SJSA1 (cell line): Measurements from ENCODE around the gene EFNA4. TPM values are rescaled to one million over a fixed set of nuclear protein-coding genes. Genes with fewer than 3 reads are reported as not detected.
A peak's percentile ranks its signal among the peaks of the same experiment; 100 is the strongest.

ENCODE experiments used
- DNase-seq, 2 experiments: peaks; one replicate each; pipeline ENCODE4 v3.0.0-alpha.2; 2015 to 2020; ENCODE audit warnings: low spot score in 2 of 2, low read depth in 1 of 2
- H3K27ac ChIP-seq: fragments of 250-450 bp; sonication (Bioruptor Pico); 2 replicates; pipeline ENCODE4 v1.5.1; 2020; ENCODE audit warnings: mild to moderate bottlenecking, moderate library complexity
- H3K27me3 ChIP-seq: fragments of 250-450 bp; sonication (Bioruptor Pico); replicated peaks from 2 replicates; pipeline ENCODE4 v1.5.1; 2020; ENCODE audit warnings: mild to moderate bottlenecking, moderate library complexity
- H3K36me3 ChIP-seq: fragments of 250-450 bp; sonication (Bioruptor Pico); 2 replicates; pipeline ENCODE4 v1.5.1; 2020; ENCODE audit warnings: mild to moderate bottlenecking
- H3K4me1 ChIP-seq: fragments of 250-450 bp; sonication (Bioruptor Pico); replicated peaks from 2 replicates; pipeline ENCODE4 v1.6.1; 2021; ENCODE audit warnings: mild to moderate bottlenecking
- H3K4me3 ChIP-seq: fragments of 250-450 bp; sonication (Bioruptor Pico); 2 replicates; pipeline ENCODE4 v1.5.1; 2020; ENCODE audit warnings: mild to moderate bottlenecking
- H3K9me3 ChIP-seq: fragments of 250-450 bp; sonication (Bioruptor Pico); replicated peaks from 2 replicates; pipeline ENCODE4 v1.5.1; 2020; ENCODE audit warnings: mild to moderate bottlenecking
- total RNA-seq: library from RNA; depleted of rRNA; stranded (reverse); fragments of >200 nt; shearing (Covaris generic); gene quantifications from 2 replicates; pipeline ENCODE4 v1.2.3, GENCODE V29; 2014

EFNA4 gene
- total RNA-seq, 1 experiment from 2014 or later: 4.7 TPM

DNA sequence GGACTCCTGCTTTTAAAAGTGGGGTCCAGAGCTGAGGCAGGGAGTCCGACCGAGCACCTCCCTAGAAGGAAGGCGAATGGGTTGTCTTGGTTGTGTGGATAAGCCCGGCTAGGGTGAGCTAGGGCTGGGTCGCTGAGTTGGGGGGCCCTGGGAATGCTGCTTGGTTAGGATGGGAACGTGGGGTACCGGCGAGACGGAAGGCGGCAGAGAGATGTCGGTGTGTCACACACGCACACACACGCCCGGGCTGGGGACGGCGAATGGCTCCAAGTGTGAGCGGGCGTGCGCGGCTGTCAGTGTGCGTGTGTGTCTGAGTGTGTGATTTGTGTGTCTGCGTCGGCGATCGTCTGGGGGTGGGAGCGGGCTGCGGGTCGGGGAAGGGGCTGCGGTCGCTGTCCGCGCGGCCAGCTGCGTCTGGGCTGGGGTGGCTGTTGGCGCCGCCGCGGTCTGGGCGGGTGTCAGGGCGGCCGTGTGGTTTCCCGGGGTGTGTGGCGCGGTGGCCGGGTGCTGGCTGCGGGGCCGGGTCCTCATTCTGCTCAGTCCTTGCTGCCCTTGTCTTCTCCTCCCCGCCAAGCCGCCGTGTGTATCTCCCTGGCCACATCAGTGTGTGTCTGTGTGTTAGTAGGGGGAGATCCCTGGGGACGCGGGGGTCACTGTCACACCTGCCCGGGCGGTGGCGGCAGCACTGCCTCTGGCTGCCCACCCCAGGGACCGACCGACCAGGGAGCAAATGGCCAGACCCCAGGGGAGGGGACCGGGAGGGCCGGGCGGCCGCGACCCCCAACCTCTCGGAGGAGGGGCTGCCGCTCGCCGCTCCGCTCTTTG lies 16.2 kb downstream of the EFNA4 start:
- Histone ChIP-seq H3K4me1 (peaks cover 42% of the 10 kb centered on the region), H3K36me3 (no peaks in the 10 kb centered on the region), H3K27ac (no peak overlapping the region), H3K27me3 (peaks cover 68% of the 10 kb centered on the region), H3K4me3 (no peak overlapping the region), H3K9me3 (no peaks in the 10 kb centered on the region)
- no peak for DNase-seq

DNA sequence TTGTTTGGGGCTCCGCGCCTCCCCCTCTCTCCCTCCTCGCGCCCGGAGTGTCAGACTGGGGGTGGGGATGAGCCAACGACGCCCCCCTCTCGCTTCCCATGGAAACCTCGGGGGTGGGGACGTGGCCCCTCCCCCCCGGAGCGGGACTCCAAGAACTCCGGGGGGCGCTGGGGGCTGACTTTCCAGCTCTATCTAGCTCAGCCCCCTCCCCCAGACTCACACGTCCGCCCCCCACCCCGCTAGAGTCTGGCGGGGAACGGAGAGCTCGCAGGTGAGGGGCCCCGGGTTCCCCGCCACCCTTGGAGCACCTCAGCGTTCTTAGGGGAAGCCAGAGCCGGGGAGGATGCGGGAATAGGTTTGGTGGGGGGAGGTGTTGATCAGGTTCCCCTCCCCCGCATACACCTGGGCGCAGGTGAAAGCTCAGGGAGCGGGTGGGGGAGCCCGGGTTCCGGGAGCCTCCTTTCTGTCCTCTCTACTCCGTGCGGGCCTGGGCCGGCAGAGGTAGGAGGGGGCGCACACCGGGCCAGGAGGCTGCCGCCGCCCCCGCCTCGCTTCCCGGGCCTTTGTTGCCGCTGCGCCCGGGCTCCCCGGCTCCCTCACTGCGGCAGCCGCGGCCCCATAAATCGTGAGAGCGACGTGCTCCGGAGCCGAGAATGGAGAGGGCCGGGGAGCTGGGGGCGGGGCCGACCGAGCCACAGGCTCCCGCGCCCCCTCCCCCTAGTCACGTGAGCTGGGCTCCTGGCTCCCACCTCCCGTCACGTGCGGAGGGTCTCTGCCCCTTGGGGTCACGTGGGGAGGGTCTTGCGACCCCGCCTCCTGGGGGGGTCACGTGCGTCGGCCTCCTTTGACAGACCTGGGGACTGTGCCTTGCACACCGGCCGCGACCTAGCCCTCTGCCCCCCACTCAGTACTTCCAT lies 17.0 kb downstream of the EFNA4 start:
- DNase-seq: no peak
- H3K27ac ChIP-seq: no peak overlapping the region
- no peaks in the 10 kb centered on the region for H3K36me3 ChIP-seq
- no peak overlapping the region for H3K4me3 ChIP-seq
- H3K9me3 ChIP-seq: no peaks in the 10 kb centered on the region
- peaks cover 45% of the 10 kb centered on the region for H3K4me1 ChIP-seq
- H3K27me3 ChIP-seq: peaks cover 63% of the 10 kb centered on the region

DNA sequence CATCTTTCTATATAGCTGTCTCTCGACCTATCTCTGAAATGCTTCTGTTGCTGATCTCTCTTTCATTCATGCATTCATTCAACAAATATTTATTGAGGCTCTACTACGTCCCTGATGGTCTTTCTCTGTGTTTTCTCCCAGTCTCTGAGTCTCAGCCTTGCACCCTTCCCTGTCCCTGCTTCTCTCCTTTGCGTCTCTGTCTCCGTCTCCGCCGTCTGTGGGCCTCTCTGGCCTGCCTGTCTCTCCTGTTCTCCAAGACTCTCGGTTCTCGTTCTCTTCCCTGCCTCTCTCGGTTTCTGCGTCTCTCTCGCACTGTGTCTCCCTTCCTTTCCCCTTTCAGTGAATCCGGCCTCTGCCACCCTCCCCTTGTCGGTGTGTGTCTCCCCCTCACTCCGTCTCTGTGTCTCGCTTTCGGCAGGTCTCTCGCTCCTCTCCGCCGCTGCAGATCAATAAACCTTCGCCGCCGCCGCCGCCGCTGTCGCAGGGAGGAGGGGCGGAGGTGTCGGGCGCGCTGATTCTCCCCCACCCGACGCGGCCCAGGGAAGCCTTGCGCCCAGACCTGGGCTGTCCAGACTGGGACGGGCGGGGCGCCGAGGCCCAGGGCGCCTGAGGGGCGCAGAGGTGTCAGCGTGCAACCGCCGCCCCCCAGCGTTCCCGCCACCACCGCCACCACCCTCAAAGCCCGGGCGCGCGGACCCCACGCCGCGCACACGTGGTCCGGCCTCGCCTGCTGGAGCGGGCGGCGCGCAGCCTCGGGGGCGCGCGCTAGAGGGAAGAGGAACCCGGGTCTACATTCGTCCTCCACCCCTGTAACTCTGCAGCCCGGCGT lies 18.1 kb downstream of the EFNA4 start:
- DNase-seq: no peak
- no peak overlapping the region for H3K4me3 ChIP-seq

DNA sequence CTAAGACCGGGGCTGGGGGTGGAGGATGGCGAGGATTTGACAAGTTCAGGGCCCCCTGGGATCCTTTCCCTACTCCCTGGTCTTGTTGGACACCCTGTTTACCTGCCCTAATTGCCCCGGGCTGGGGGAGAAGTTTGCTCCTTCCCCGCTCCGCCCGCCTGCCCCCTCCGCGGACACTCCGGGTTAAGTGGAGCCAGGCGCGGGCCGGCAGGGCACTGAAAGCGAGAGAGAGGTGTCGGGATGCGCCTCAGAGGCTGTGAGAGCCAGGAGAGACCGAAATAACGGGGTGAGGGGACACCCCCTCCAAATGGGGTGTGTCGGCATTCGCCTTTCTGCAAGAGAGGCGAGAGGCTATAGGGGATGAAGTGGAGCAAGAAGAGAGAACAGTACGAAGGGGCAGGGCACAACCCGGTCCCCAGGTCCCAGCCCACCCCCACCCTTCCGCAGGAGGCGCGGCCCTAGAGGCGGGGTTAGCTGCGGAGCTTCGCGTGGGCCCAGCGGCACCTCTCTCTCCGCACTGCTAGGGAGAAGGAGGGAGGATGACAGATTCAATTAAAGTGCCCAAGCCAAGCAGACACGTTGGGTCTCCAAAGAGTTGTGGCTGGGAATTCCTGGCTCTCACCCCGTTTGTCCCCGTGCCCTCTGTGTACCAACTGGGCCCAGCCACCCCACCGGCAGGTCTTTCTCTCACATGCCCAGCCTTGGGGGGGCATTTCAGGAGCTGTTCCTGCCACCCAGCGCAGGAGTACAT lies 18.9 kb downstream of the EFNA4 start:
- H3K4me3 ChIP-seq: no peak overlapping the region
- DNase-seq: no peak
- H3K4me1 ChIP-seq: peaks cover 64% of the 10 kb centered on the region
- H3K27ac ChIP-seq: no peak overlapping the region
- peaks cover 61% of the 10 kb centered on the region for H3K27me3 ChIP-seq
- no peaks in the 10 kb centered on the region for H3K9me3 ChIP-seq
- H3K36me3 ChIP-seq: no peaks in the 10 kb centered on the region

More for the DNA sequence above, 18.1 kb downstream of the EFNA4 start:
- Histone ChIP-seq H3K36me3 (no peaks in the 10 kb centered on the region), H3K4me1 (peaks cover 56% of the 10 kb centered on the region), H3K9me3 (no peaks in the 10 kb centered on the region), H3K27ac (no peak overlapping the region), H3K27me3 (peaks cover 63% of the 10 kb centered on the region)

DNA sequence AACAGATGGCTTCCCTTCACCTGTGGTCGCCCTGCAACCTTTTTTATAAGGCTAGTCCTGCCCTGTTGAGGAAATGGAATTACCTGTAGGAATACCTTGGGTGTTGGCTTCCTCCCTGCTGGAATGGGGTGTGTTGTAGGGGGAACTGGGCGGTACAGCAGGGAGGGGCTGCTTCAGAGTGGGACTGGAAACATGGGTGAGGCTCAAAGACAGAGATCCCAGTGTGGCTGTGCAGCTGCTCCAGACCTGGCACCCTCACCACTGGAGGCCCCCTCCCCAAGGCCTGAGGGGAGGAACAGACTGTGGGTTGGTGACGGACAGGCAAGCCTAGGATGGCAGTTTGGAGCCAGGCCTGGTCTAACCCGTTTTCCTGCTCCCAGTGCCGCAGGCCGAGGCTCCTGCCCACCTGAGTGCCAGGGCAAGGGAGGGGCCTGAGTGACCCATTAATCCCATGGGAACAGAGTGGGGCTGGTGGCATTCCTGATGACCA lies 19.6 kb downstream of the EFNA4 start:
- peaks cover 60% of the 10 kb centered on the region for H3K27me3 ChIP-seq
- no peaks in the 10 kb centered on the region for H3K36me3 ChIP-seq
- H3K9me3 ChIP-seq: no peaks in the 10 kb centered on the region
- no peak overlapping the region for H3K27ac ChIP-seq
- no peak for DNase-seq
- H3K4me3 ChIP-seq: no peak overlapping the region
- H3K4me1 ChIP-seq: peaks cover 66% of the 10 kb centered on the region

DNA sequence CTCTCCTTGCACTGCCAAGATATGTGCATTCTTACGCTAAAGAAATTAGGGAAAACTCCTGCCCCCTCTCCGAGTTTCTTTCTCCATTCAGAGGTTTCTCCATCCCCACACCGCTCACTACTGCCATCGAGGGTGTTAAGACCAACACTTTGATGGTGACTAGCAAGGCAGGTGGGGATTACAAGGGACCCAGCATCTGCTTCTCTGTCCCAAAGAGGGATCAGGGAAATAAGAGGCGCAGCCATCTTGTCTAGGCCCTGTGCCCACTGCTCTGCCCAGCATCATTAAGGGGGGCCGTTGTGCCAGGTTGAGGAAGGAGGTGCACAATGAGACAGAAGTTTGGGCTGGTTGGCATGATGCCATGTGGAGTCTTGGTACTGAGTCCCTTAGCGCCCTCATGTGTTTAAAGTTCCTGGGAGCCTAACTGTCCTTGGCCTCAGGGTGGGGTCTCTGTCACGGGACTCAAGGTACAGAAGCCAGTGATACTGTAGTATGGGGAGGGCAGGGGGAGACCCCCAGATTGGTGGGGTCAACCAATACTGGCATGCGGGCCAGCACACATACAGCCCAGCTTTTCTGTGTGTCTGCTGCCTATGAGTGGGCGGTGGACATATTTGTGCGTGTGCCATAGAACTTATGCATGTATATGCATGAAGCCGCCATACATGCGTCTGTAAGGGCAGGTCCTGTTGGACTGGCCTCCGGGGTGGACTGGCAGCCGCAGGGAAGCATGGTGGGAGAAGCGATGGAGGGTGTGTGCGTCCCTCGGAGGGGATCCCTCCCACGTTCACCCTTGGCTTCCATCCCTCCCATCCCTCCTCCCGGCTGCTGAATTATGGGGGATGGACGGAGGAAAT lies 20.6 kb downstream of the EFNA4 start:
- Histone ChIP-seq H3K4me3 (peak overlapping the region; percentile 46), H3K4me1 (peaks cover 58% of the 10 kb centered on the region), H3K36me3 (no peaks in the 10 kb centered on the region), H3K27ac (no peak overlapping the region), H3K9me3 (no peaks in the 10 kb centered on the region), H3K27me3 (peaks cover 50% of the 10 kb centered on the region)
- no peak for DNase-seq

DNA sequence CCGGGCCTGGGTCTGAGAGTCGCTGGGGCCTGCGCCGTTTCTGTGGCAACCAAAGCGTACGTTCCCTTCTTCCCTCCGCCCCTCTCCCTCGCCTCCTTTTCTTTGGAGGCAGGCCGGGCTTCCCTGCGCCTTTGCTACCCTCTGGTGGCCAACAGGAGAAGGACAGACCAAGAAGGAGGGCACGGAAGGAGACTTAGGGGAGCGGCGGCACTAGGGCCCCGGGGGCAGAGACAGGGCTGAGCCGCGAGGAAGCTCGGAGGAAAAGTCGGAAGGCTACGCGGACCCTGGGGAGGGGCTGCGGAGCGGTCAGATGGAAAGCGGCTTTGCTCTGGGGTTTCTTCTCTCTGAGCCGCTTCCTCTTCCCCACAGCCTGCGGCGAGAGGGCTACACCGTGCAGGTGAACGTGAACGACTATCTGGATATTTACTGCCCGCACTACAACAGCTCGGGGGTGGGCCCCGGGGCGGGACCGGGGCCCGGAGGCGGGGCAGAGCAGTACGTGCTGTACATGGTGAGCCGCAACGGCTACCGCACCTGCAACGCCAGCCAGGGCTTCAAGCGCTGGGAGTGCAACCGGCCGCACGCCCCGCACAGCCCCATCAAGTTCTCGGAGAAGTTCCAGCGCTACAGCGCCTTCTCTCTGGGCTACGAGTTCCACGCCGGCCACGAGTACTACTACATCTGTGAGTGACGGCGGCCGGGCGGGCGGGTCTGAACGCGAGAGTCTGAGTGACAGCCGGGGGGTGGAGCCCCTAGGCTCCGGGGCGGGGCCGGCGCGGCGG lies 21.4 kb downstream of the EFNA4 start:
- no peaks in the 10 kb centered on the region for H3K9me3 ChIP-seq

DNA sequence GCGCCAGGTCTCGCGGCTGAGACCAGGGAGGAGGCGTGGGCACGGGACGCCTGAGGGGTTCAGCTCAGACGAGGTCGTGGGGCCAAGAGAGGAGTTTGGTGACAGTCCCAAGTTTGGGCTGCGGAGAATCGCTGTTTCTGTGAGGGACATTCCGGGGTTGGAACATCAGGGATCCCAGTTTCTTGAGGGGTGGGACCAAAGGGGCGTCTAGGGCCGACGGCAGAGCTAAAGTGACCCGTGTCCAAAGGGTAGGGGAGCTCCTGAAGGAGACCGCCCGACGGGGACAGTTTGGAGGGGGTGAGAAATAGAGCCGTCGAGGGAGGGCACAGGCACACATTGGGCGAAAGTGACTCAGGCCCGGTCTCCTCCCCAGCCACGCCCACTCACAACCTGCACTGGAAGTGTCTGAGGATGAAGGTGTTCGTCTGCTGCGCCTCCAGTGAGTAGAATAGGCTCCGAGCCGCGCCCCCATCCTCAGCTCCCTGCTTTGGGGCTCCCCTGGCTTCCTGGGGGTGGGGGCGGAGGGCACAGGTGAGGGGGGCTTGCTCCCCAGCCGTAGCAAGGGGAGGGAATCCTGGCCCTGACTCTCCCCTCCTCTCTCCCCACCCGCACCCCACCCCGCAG lies 22.1 kb downstream of the EFNA4 start:
- Histone ChIP-seq H3K9me3 (no peaks in the 10 kb centered on the region), H3K4me3 (peak overlapping the region; percentile 46), H3K27me3 (peaks cover 34% of the 10 kb centered on the region), H3K36me3 (no peaks in the 10 kb centered on the region), H3K27ac (no peak overlapping the region), H3K4me1 (peaks cover 45% of the 10 kb centered on the region)
- DNase-seq: no peak

More for the DNA sequence above, 21.4 kb downstream of the EFNA4 start:
- Histone ChIP-seq H3K36me3 (no peaks in the 10 kb centered on the region), H3K27me3 (peaks cover 41% of the 10 kb centered on the region), H3K27ac (no peak overlapping the region), H3K4me1 (peaks cover 50% of the 10 kb centered on the region), H3K4me3 (peak overlapping the region; percentile 46)
- peak; percentile 94 to 98 for DNase-seq

DNA sequence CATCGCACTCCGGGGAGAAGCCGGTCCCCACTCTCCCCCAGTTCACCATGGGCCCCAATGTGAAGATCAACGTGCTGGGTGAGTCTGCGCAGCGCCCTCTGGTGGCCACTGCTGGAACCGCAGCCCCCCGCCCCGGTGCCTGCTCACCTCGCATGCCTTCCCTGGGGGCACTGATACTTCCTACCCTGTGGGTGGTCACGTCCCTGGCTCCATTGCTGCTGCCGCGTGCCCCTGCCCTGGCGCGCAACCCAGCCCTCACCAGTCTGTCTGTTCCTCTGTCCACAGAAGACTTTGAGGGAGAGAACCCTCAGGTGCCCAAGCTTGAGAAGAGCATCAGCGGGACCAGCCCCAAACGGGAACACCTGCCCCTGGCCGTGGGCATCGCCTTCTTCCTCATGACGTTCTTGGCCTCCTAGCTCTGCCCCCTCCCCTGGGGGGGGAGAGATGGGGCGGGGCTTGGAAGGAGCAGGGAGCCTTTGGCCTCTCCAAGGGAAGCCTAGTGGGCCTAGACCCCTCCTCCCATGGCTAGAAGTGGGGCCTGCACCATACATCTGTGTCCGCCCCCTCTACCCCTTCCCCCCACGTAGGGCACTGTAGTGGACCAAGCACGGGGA lies 22.7 kb downstream of the EFNA4 start:
- no peak overlapping the region for H3K4me3 ChIP-seq
- no peaks in the 10 kb centered on the region for H3K36me3 ChIP-seq
- no peaks in the 10 kb centered on the region for H3K9me3 ChIP-seq
- DNase-seq: peak; percentile 57 to 73
- H3K27me3 ChIP-seq: peaks cover 28% of the 10 kb centered on the region
- H3K4me1 ChIP-seq: peaks cover 40% of the 10 kb centered on the region
- no peak overlapping the region for H3K27ac ChIP-seq

DNA sequence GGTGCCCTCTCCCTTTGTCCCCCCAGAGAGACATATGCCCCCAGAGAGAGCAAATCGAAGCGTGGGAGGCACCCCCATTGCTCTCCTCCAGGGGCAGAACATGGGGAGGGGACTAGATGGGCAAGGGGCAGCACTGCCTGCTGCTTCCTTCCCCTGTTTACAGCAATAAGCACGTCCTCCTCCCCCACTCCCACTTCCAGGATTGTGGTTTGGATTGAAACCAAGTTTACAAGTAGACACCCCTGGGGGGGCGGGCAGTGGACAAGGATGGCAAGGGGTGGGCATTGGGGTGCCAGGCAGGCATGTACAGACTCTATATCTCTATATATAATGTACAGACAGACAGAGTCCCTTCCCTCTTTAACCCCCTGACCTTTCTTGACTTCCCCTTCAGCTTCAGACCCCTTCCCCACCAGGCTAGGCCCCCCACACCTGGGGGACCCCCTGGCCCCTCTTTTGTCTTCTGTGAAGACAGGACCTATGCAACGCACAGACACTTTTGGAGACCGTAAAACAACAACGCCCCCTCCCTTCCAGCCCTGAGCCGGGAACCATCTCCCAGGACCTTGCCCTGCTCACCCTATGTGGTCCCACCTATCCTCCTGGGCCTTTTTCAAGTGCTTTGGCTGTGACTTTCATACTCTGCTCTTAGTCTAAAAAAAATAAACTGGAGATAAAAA lies 23.5 kb downstream of the EFNA4 start:
- no peak overlapping the region for H3K4me3 ChIP-seq
- no peaks in the 10 kb centered on the region for H3K9me3 ChIP-seq
- no peak for DNase-seq
- peaks cover 21% of the 10 kb centered on the region for H3K27me3 ChIP-seq
- H3K36me3 ChIP-seq: no peaks in the 10 kb centered on the region
- H3K4me1 ChIP-seq: peaks cover 38% of the 10 kb centered on the region
- no peak overlapping the region for H3K27ac ChIP-seq
